T-helper 1 cell treated with Interleukin-12 subunit alpha and Interleukin-12 subunit beta and Interleukin-4 antibody, amounts not matched to agents 30 μg/mL and 1 μg/mL, for 36 hours (primary cell): Measurements from ENCODE around the gene FILIP1.

Experiments
- H3K27ac Mint-ChIP-seq: one replicate; pipeline ENCODE4 v1.8.0; 2021; ENCODE audit warnings: mild to moderate bottlenecking, mixed read lengths
- H3K27me3 Mint-ChIP-seq: one replicate; pipeline ENCODE4 v1.8.0; 2021; ENCODE audit warnings: low read depth, mixed read lengths
- H3K36me3 Mint-ChIP-seq: one replicate; pipeline ENCODE4 v1.8.0; 2021; ENCODE audit warnings: low read depth, mixed read lengths
- H3K4me1 Mint-ChIP-seq: one replicate; pipeline ENCODE4 v1.8.0; 2021; ENCODE audit warnings: low read depth, mixed read lengths
- H3K4me3 Mint-ChIP-seq: one replicate; pipeline ENCODE4 v1.8.0; 2021; ENCODE audit warnings: mild to moderate bottlenecking, moderate library complexity, mixed read lengths
- H3K9me3 Mint-ChIP-seq: one replicate; pipeline ENCODE4 v1.8.0; 2021; ENCODE audit warnings: mixed read lengths

Gene FILIP1

DNA sequence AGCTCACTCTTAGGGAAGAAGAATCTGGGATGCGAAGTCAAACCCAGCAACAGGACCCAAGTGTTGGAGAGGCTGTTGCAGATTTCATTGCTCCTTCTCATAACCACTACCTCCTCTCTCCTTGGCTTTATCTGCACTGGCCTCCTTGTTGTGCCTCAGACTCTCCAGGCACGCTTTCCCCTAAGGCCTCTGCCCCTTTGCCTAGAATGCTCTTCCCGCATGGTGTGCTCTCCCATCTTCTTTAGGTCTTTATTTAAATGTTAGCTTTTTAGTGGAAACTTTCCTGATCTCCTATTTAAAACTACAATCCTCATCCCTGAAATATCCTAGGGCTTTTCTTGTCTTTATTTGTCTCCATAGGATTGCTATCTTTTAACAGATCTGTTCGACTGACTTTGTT lies 114.1 kb downstream of the FILIP1 start:
- Mint-ChIP-seq H3K9me3 (no peaks in the 10 kb centered on the region), H3K27ac (no peak overlapping the region), H3K4me1 (no peaks in the 10 kb centered on the region), H3K36me3 (no peaks in the 10 kb centered on the region), H3K4me3 (no peak overlapping the region), H3K27me3 (peaks cover 16% of the 10 kb centered on the region)

DNA sequence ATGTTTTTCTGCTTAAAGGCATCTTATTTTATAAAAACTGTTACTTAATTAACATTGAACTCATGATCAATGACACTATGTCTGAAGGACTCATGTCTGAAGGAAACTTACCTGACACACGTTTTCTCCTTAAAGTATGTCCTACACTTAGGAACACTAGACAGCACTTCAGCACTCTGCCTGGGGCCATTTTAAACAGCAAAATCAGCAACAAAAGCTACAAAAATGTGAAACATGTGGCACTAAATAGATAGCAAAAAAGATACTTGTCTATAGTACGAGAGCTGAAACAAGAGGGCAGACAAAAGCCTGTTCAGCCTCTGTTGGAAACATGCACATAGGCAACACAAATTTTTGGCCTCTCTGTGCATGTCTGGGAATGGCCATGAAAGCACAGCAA lies 115.5 kb downstream of the FILIP1 start:
- H3K4me3 Mint-ChIP-seq: no peak overlapping the region
- no peak overlapping the region for H3K27ac Mint-ChIP-seq
- H3K27me3 Mint-ChIP-seq: peaks cover 11% of the 10 kb centered on the region
- no peaks in the 10 kb centered on the region for H3K36me3 Mint-ChIP-seq
- no peaks in the 10 kb centered on the region for H3K4me1 Mint-ChIP-seq
- H3K9me3 Mint-ChIP-seq: no peaks in the 10 kb centered on the region

DNA sequence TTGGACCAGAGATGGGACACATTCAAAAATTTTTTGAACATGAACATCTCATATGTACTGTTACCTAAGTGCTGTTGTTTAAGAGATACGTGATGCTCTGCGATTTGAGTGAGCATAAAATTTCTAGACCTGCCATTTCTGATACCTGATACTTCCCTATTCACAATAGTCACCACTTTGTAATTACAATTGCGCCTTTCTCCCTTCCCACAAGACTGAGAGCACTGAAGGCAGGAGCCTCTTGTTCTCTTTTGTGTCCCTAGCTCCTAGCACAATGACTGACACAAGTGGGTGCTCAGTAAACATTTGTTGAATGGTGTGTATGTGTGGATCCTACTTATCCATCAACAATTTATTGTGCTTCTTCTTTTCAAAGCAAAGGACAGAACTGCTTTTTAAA lies 116.2 kb downstream of the FILIP1 start:
- H3K4me1 Mint-ChIP-seq: no peaks in the 10 kb centered on the region
- no peaks in the 10 kb centered on the region for H3K36me3 Mint-ChIP-seq
- no peak overlapping the region for H3K27ac Mint-ChIP-seq
- H3K27me3 Mint-ChIP-seq: peaks cover 8% of the 10 kb centered on the region
- no peak overlapping the region for H3K4me3 Mint-ChIP-seq
- no peaks in the 10 kb centered on the region for H3K9me3 Mint-ChIP-seq

DNA sequence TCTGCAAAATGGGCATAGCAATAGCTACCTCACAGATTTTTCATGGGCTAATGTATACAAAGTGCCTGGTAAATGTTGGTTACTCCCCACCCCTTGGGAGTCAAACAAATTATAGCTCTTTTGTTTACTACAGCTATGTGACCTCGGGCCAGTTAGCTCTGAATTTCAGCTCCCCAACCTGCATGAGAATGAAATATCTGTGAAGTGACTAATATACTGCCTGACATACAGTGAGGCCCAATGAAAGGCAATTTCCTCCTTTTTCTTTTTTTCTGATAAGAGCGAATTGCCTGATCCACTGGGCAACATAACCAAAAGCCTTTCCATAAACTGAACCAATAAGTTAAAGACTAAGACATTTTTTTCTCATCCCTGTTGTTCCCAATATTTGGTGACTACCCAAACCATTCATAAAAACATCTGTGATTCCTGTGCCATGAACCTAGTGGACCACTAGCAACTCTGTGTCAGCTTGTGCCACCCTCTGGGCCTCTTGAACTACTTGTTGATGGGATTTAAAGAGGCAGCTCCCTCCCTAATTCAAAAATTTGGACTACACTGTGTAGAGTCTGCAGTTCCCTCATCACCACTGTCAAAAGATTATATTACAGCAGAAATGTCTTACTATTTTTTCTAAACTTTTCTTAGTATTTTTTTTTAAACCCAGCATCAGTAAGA lies 117.1 kb downstream of the FILIP1 start:
- peaks cover 4% of the 10 kb centered on the region for H3K27me3 Mint-ChIP-seq
- no peaks in the 10 kb centered on the region for H3K9me3 Mint-ChIP-seq
- no peaks in the 10 kb centered on the region for H3K4me1 Mint-ChIP-seq
- no peak overlapping the region for H3K4me3 Mint-ChIP-seq
- H3K27ac Mint-ChIP-seq: no peak overlapping the region
- H3K36me3 Mint-ChIP-seq: no peaks in the 10 kb centered on the region

DNA sequence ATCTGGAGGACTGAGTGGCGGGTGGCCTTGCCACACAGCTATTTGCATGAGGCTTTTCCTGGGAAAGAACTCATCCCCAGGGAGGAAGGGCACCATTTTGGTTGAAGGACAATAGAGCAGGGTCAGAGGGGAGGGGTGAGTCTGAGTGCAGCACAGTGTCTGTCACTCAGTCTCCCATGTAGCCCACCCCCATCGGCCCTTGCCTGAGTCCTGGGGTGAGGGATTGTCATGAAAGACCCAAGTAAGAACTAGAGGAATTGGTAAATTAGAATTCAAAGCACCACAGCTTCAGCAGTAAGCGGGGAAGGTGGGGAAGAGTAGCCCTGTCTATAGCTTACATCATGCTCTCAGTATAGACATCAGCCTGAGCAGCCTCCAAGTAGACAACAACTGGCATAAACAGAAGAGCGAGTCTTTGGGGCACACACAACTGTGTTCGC lies 118.6 kb downstream of the FILIP1 start:
- no peaks in the 10 kb centered on the region for H3K4me1 Mint-ChIP-seq

DNA sequence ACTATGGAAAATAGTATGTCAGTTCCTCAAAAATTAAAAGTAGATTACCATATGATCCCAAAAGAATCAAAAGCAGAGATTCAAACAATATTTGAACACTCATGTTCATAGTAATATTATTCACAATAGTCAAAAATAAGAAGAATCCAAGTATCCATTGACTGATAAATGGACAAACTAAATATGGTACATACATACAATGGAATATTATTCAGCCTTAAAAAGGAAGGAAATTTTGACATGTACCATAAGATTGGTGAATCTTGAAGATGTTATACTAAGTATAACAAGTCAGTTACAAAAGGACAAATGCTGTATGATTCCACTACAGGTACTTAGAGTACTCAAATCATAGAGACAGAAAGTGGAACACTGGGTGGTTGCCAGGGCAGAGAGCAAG lies 120.7 kb downstream of the FILIP1 start:
- H3K9me3 Mint-ChIP-seq: no peaks in the 10 kb centered on the region
- H3K36me3 Mint-ChIP-seq: no peaks in the 10 kb centered on the region
- H3K4me3 Mint-ChIP-seq: no peak overlapping the region
- H3K27ac Mint-ChIP-seq: no peak overlapping the region
- H3K4me1 Mint-ChIP-seq: no peaks in the 10 kb centered on the region
- no peaks in the 10 kb centered on the region for H3K27me3 Mint-ChIP-seq

More for the DNA sequence above, 118.6 kb downstream of the FILIP1 start:
- H3K27me3 Mint-ChIP-seq: peaks cover 3% of the 10 kb centered on the region
- no peaks in the 10 kb centered on the region for H3K36me3 Mint-ChIP-seq
- H3K4me3 Mint-ChIP-seq: no peak overlapping the region
- no peak overlapping the region for H3K27ac Mint-ChIP-seq
- H3K9me3 Mint-ChIP-seq: no peaks in the 10 kb centered on the region

DNA sequence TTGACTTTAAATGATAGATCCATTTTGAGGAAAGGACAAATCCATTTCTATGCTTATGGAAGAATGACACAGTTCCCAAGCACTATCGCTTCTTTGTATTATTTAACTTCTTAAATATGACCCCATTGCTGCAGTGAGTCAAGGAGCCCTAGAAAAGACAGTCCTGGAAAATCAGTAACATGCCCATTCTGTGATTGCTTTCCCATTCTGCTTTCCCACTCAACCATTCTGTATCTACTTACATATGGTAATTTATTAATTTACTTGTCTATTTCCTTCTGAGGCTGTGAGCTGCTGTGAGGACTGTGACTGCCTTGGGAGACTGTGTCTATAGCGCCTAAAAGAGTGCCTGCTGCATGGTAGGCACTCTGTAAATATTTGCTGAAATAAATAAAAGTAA lies 123.6 kb downstream of the FILIP1 start:
- Mint-ChIP-seq H3K36me3 (no peaks in the 10 kb centered on the region), H3K9me3 (no peaks in the 10 kb centered on the region), H3K27me3 (no peaks in the 10 kb centered on the region), H3K27ac (no peak overlapping the region), H3K4me1 (no peaks in the 10 kb centered on the region), H3K4me3 (no peak overlapping the region)

DNA sequence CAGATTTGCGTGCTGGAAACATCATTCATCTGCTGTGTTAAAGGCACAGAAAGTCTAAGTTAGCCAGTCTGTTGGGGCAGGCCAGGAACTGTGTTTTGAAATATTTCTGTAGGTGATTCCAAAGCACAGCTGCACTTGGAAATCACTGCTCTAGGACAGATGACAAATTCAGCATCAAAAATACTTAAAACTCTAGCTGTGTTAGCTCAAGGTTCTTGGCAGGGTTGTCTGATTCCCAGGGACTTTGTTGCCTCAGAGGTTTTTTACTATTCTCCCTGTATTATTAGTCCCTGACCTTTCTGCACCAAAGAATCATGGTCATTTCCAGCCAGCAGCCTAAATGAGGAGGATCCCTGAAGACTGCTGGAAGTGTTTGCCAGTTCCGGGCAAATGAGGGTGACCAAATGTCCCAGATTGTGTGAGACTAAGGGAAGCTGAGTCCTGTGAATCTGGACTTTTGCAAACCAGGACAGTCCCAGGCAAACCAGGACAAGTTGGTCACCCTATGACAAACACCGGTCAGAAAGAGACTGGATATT lies 124.7 kb downstream of the FILIP1 start:
- no peaks in the 10 kb centered on the region for H3K9me3 Mint-ChIP-seq
- no peak overlapping the region for H3K27ac Mint-ChIP-seq
- H3K4me3 Mint-ChIP-seq: no peak overlapping the region
- no peaks in the 10 kb centered on the region for H3K36me3 Mint-ChIP-seq
- H3K4me1 Mint-ChIP-seq: no peaks in the 10 kb centered on the region
- no peaks in the 10 kb centered on the region for H3K27me3 Mint-ChIP-seq

DNA sequence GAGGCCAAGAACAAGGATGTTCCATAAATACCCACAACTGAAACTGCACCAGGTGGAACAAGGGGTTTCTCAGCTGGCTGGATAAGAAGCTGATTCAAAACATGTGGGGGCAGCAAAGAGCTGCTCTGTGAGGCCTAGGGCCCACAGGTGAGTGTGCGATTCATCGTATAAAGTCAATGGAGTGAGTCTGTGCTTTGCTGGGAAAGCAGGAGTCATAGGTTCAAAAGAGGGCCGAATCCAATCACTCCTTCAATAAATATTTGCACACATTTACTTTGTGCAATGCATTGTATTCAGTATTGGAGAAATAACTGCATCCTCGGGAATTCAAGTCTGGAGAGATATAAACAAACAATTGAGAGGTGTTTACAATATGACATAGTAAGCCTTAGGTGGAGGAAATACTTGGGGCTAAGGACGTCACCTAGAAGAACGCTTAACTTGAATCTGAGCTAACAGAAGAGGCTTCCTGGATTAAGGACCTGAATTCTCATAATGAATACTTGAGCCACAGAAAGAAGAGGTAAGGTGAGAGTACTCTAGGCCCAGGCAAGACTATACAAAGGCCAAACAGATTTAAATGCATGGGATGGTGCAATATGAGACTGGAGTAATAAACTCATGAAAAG lies 125.3 kb downstream of the FILIP1 start:
- H3K36me3 Mint-ChIP-seq: no peaks in the 10 kb centered on the region

DNA sequence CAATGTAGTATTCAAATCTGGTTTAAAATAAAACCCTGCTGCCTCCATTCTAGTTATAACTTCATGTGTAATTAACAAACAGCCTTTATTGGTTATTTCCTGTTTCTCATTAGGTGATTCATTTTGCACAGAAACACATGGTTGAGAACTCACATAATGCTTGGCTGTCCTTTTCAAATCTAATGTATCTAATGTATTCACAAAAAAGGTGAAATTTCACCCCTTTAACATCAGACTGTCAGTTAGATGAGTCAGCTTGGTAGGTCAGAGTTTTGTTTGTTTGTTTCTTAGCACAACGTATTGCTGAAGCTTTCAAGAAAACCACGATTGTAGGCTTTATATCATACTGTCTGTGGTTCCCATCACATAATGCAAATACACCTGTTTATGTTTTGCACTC lies 130.3 kb downstream of the FILIP1 start:
- H3K4me3 Mint-ChIP-seq: no peak overlapping the region
- no peaks in the 10 kb centered on the region for H3K4me1 Mint-ChIP-seq
- no peaks in the 10 kb centered on the region for H3K36me3 Mint-ChIP-seq
- no peaks in the 10 kb centered on the region for H3K9me3 Mint-ChIP-seq
- no peak overlapping the region for H3K27ac Mint-ChIP-seq
- H3K27me3 Mint-ChIP-seq: no peaks in the 10 kb centered on the region

More for the DNA sequence above, 125.3 kb downstream of the FILIP1 start:
- Mint-ChIP-seq H3K4me3 (no peak overlapping the region), H3K4me1 (no peaks in the 10 kb centered on the region), H3K27me3 (no peaks in the 10 kb centered on the region), H3K9me3 (no peaks in the 10 kb centered on the region), H3K27ac (no peak overlapping the region)

DNA sequence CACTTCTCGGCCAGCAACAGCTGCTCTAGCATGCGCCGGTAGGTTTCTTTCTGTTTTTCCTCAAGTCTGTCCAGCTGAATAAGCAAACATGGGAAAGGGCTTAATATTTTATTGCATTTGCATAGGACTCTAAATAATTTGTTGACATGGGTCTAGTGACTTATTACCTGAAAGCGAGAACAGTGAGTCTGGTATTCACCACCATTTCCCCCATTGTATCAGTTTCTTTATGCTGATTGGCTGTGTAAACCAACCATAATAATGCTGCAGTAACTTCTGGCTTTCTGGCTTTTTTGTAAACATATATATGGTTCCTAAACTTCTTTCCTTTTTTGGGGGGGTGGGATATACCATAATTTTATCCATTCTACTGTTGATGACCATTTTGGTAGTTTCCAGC lies 140.0 kb downstream of the FILIP1 start:
- Mint-ChIP-seq H3K36me3 (no peaks in the 10 kb centered on the region), H3K4me3 (no peak overlapping the region), H3K27me3 (peaks cover 20% of the 10 kb centered on the region), H3K4me1 (no peaks in the 10 kb centered on the region), H3K27ac (no peak overlapping the region), H3K9me3 (no peaks in the 10 kb centered on the region)

DNA sequence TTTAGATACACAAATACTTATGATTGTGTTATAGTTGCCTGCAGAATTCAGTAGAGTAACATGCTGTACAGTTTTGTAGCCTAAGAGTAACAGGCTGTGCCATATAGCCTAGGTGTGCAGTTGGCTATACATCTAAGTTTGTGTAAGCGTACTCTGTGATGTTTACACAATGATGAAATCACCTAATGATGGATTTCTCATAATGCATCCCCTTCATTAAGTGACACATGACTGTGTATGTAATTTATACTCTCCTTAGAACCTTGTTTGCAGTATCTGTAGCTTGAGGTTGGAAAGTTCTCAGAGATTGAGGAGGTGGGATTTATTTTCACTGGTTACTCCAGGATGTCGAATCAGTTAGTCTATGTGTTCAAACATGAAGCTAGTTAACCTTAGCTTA lies 142.0 kb downstream of the FILIP1 start:
- Mint-ChIP-seq H3K27ac (no peak overlapping the region), H3K9me3 (no peaks in the 10 kb centered on the region), H3K4me1 (no peaks in the 10 kb centered on the region), H3K4me3 (no peak overlapping the region), H3K27me3 (peaks cover 32% of the 10 kb centered on the region), H3K36me3 (no peaks in the 10 kb centered on the region)

DNA sequence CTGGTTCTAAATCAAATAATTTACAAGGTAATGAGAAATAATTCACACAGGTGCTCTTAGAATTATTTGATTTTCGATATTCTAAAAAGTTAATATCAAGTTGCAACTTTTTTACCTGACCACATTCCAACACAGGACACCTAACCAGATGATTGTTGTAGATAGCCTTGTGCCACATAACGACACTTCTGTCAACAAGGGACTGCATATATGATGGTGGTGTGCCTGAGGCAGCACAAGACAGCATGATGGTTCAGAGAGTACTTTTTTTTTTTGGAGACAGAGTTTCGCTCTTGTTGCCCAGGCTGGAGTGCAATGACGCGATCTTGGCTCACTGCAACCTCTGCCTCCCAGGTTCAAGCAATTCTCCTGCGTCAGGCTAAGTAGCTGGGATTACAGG lies 142.8 kb downstream of the FILIP1 start:
- no peaks in the 10 kb centered on the region for H3K9me3 Mint-ChIP-seq
- H3K4me1 Mint-ChIP-seq: no peaks in the 10 kb centered on the region
- peaks cover 32% of the 10 kb centered on the region for H3K27me3 Mint-ChIP-seq
- no peak overlapping the region for H3K4me3 Mint-ChIP-seq
- no peaks in the 10 kb centered on the region for H3K36me3 Mint-ChIP-seq
- H3K27ac Mint-ChIP-seq: no peak overlapping the region

DNA sequence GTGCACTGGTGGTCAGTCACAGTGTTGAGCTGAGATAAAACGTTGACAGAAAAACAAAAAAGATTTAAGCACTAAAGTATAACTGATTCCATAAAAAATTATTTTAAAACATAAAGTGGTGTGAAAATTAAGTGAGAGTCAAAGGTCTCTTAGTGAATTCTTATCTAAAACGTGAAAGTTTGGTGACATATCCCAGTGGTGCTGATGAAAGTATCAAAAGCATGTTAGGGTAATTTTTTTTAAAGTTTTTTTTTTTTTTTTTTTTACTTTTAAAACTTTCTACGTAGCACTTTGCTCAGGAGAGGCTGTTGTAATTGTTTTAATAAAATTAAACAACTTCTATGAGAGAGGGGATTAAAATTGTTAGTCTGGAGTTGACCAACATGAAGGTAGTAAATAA lies 143.4 kb downstream of the FILIP1 start:
- Mint-ChIP-seq H3K27me3 (peaks cover 32% of the 10 kb centered on the region), H3K9me3 (no peaks in the 10 kb centered on the region), H3K36me3 (no peaks in the 10 kb centered on the region), H3K4me1 (no peaks in the 10 kb centered on the region), H3K27ac (no peak overlapping the region), H3K4me3 (no peak overlapping the region)

DNA sequence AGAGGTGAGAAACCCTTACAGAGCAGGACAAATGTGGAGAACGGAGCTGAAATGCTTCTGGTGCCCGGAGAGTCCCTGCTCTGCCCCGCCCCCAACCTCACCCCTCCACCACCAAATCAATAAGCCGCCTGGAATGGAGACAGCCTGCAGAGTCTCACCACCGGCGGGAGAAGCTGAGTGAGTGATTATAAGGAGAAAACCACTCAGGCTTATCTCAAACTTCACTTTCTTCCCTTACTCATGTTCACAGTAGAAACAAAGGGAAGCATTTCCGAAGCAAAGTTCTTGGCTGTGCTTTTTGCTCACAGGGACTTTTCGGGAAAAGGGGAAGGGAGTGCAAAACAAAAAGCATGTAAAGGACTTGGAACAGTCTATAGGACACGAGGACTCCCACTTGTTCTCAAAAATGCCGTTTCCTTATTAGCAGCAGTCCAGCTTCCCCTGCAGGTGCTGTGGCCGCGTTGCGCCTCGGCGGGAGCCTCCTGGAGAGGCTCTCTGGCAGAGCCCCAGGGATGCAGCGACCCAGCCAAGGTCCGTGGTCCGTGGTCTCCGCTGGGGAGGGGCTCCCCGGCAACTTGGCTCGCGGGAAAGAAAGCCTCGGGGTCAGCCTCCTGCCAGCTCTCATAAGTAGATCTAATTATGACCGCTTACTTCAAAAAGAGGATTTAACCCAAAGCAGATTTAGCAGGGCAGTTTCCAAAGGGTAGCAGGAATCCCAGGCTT lies 144.2 kb downstream of the FILIP1 start:
- Mint-ChIP-seq H3K27me3 (peaks cover 32% of the 10 kb centered on the region), H3K4me3 (no peak overlapping the region), H3K4me1 (no peaks in the 10 kb centered on the region), H3K27ac (no peak overlapping the region), H3K9me3 (no peaks in the 10 kb centered on the region), H3K36me3 (no peaks in the 10 kb centered on the region)
